ENCODE data around the gene DNAJB12.
"Not testable (repeated sequence)": the region's sequence is repeated elsewhere in the genome, so short reads cannot be mapped to it uniquely, and the experiment has no call there.

The DNAJB12 gene

DNA sequence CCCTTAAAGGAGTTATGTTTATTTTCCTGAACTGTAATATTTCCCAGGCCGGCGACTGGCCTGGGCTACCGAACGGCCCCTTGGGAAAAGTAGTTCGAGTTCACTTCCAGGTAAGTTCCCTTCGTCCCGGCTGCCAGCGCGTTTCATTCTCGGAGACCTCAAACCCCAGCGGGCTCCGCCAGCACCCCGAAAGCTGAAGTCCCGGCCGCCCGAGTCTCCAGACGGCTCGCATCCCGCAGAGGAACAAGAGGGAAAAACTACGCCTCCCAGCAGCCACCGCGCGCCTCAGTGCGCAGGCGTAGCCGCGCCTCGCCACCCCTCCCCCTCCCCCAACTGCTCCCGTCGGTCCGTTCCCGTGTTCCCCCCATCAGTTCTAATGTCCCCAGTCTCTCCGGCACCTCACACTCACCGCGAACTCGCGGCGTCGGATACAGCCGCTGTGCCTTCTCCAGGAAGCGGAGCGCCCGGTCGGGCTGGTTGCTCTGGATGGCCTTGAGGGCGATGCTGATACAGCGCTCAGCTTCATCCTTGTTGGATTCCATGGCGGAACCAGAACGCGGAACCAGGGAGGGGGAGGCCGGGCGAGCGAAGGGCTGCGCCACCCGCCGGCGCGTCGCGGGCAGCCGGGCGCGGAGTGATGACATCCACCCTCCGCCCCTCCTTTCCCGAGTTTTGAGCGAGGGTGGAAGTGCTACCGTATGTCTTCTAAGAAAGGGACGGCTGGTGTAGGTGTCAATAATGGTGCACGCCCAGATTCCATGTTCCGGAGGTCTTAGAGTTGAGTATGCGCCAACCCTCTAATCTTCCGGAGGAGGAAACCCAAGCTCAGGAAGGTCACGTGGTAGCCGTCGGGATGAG, at the start of gene DNAJB12:
TSS of gene DNAJB12 (minus strand) at position 564 of the 858 bp plus-strand sequence. CDS start at position 542, 22 bp downstream.
- peak; percentile 91 for DNase-seq

DNA sequence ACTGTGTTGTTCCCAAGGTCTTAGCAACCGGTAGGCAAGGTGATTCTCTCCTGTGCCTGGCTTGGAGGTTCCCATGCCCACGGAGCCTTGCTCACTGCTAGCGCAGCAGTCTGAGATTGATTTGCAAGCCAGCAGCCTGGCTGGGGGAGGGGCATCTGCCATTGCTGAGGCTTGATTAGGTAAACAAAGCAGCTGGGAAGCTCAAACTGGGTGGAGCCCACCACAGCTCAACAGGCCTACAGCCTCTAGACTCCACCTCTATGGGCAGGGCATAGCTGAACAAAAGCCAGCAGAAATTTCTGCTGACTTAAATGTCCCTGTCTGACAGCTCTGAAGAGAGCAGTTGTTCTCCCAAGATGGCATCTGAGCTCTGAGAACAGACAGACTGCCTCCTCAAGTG, 40.9 kb upstream of the DNAJB12 start:
- DNase-seq = not testable (repeated sequence)

DNA sequence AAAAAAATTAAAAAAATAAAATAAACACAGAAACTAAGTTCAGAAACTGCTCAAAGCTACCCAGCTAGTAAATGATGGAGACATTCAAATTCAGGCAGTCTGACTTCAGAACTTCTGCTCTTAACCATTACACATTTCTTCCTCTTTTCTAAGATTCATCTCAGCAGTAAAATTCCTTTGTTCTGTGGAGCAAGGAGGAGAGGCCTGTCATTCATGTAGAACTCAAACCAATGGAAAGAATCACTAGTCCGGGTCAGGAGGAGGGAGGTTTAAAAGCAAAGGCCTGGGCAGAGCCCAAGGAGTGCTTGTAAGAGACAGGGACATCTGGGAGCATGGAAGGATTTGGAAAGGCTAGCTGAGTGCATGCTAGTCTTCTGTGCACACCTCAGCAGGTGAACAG, 37.9 kb upstream of the DNAJB12 start:
- no peak for DNase-seq

DNA sequence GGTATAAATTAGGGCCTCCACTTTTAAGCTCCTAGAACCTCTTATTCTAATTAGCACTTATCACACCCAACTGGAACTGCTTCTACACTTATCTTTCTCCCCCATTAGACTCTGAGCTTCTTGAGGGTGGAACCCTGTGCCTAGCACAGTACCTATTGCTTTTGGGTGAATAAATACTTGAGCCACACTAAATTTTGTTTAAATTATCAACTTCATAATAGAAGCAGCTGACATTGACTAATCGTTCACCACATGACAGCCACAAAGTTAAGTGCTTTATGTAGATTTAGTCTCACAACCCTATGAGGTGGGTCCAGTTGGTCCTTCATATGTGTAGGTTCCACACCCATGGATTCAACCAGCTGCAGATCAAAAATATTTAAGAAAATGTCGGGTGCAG, 36.0 kb upstream of the DNAJB12 start:
- DNase-seq = no peak

DNA sequence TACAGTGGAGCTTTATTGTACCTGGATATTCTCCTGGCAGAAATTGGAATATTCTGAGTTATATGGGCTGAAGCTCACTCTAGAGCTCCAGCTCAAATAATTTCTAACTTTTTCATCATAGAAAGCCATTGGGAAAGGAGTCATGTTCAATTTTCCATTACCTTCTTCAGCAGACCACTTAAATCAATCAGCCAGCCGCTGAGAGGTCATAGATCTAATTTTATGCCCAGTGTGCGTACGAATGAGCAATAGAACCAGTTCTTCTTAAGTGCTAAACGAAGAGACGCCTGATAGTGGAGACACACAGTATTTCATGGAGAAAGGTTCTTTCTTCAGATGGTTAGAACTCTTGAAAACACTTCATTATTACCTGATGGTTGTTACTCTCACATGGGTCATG, 35.0 kb upstream of the DNAJB12 start:
- no peak for DNase-seq

DNA sequence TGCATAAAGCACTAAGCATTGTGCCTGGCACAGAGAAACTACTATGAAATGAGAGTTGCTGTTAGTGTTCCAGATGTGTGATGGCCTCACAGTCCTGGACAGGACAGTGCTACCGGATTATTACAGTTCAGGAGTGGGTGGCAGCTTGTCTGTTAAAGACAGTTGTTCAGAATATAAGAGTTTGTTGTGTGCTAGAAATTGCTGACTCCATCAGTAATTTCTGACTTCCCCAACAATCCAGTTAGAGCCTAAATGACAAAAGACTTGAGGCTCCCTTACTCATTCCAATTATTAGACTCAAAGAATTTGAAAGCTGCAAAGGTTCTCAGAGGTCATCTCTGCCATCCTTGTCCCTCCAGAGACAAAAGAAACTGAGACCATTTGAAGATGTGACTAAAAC, 34.3 kb upstream of the DNAJB12 start:
- no peak for DNase-seq

DNA sequence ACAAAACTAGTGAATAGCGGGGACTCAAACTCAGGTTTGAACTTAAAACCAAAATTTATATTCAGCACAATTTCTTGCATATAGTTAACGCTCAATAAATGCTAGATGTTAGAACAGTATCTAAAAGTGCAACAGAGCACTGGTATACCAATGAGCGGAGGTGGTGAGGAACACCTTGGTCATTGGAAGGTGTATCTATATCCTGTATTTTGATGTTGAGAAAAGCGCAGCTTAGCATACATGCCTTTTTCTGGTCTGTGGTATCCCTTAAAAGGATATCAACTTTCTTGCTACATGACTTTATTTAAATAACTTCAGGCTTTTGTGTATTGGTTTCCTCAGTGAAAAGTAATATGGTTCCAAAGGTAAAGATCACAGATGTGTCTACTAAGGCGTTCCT, 33.3 kb upstream of the DNAJB12 start:
- no peak for DNase-seq

DNA sequence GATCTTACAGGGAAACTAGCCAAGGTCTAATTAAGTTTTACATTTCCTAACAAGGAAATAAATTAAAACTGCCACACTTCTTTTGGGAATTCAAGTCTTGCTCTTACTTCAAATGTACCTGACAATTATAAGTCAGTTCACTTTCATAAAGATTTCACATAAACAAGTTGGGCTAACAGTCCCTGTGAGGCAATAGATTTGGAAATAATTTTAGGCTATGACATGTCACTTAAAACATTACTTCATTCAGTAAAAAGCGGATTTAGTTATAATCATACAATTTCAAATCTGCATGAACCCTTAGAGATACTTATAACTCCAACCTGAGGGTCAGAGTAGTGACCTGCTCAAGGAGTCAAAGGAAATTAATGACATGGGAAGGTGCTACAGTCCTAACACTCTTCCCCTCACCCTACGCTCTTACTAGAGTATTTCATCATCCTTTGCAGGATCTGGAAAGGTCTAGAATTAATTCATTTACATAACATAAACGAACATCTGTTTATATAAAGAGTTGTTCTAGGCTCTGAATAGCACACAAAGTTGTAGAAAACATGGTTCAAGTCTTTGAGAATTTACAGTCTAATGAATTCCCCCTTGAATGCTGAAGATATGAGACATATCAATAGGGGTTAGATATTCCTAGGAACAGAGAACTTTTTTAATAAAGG, 32.3 kb upstream of the DNAJB12 start:
- DNase-seq = no peak

DNA sequence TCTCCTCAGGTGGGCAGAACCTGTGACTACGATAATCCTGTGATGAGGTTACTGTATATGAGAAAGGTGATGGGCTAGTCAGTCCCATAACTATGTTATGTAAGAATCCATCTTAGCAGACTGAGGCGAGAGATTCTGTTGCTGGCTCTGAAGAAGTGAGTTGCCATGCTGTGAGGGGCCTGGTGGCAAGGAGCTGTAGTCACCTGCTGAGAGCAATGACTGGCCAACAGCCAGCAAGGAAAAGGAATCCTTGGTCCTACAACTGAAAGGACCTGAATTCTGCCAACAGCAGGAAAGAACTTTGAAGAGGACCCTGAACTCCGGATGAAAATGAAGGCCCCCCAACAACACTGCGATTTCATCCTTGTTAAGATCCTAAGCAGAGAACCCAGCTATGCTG, 31.0 kb upstream of the DNAJB12 start:
- no peak for DNase-seq

DNA sequence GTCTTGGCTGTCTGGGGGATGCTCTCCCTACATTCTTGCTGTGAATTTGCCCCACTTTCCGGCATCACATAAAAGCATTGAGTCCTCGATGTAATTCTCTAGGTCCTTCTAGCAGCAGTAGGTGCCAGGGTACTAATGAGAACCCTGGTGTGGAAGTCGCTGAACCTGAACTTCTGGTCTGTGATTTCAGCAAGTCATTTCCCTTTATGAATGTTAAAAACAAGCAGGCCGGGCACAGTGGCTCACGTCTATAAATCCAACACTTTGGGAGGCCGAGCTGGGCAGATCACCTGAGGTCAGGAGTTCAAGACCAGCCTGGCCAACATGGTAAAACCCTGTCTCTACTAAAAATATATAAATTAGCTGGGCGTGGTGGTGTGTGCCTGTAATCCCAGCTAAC, 30.3 kb upstream of the DNAJB12 start:
- not testable (repeated sequence) for DNase-seq

DNA sequence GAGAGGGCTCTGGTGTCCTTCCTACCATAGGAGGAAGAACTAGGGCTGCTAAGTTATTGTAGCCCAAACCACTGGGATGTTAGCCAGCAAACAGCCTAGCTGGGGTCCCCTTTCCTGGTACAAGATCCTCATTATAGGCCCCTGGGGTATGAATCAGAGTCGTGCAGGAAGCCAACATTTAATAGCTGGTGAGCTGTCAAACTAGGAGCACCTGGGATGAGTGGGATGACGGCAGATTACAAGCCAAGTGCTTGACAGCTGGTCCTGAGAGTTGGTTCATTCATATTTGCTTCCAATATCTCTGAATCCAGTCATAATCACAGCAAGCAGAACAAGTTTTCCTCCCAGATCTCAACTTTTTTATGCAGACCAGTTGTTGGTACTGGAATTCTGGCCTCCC, 25.1 kb upstream of the DNAJB12 start:
- no peak for DNase-seq

DNA sequence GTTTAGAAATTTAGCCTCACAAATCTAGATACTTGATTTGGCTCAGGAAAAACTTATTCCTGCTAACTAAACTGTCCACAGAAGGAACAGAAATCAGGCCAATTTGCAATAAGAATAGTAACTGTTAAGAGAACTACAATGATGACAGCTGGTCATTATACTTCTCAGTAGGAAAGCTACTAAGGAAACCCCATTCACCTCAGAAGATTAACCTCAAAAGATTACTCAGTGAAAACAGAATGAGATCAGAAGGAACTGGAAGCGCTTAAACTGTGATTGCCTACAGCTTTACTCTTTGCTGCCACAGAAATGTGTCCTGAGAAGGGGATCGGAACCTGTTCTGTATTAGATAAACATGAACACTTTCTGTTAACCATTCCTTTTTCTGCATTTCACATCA, 24.3 kb upstream of the DNAJB12 start:
- no peak for DNase-seq

DNA sequence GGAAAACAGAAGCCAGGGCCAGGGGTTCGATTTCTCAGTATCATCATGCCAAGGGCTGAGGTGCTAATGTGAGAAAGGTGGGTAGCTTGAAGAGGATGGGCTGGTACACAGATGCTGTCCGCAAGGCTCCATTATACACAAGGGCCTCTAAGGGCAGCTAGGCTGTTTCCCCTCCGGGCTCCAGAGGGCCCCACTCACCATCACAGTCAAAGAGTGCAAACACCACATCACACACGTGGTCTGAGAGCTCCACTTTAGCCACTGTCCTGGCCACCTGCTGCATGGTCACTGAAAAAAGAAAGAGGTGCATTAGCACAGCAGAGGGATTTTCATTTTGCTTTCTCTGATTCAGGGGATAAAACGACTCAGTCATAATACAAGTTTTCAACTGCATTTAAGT, 20.9 kb upstream of the DNAJB12 start:
- DNase-seq = no peak

DNA sequence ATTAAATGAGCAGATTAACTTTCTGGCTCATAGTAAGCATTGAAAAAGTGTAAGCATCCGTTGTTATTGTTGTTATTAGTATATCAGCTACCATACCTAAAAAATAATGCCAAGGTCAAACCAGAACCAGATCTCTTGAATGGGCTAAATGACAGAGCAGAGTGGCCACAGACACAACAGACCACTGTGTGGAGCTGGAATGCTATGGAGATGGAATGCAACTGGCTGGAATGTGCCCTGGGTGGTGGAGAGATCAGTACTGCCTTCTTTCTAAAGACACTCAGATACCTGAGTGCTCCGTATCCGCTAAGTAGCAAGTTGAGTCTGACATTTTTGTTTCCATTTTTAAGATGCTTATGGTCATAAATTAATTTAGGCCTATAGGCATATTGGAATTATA, 20.5 kb upstream of the DNAJB12 start:
- no peak for DNase-seq

DNA sequence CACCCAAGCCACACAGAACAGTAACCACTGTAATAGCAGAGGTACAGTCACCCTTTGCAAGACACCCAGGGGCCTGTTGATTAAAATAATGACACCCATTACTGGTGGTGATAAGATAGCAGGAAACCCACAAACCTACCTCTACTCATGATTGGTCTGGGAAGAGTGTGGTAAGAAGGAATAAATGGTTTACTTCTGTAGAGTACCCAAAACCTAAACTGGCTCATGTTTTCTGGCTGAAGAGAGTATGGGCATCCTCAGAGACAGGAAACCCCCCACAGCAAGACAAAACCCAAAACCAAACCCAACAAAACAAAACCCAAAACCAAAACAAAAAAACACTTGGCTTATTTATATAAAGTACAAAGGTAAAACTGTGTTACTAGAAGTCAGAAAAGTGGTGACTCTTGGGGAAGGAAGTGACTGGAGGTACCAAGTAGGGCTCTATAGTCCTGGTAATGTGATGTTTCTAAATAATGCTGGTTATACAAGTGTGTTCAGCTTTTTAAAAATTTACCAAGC, 15.5 kb upstream of the DNAJB12 start:
- no peak for DNase-seq

DNA sequence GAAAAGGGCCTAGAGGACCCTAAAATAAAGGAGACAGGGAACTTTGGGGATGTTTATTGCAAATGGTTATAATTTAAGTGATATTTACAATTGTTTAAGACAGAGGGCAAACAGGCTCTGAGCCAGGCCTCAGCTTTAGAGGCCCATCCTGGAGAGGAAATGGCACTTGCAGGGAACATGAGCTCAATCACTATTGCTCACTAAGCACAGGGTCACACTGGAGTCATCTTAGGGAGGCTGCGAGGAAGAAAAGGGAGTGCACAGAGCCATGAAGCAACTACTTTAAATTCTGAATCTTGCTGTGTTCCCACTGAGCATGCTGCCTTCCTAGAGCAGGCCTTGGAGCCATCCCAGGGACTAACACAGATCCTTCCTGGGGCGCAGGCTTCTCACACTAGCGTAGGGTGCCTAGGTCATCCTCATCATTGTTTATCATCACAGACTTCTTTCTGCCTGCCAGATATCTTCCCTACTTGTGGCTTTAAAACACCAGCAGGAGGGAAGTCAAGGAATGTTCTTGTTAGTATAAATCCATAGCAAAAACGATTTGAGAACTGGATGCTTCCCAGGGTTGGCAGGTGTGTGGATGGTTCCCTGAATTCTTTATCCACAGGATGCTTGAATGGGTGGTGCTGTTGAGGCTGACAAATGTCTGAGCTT, 12.7 kb upstream of the DNAJB12 start:
- no peak for DNase-seq

DNA sequence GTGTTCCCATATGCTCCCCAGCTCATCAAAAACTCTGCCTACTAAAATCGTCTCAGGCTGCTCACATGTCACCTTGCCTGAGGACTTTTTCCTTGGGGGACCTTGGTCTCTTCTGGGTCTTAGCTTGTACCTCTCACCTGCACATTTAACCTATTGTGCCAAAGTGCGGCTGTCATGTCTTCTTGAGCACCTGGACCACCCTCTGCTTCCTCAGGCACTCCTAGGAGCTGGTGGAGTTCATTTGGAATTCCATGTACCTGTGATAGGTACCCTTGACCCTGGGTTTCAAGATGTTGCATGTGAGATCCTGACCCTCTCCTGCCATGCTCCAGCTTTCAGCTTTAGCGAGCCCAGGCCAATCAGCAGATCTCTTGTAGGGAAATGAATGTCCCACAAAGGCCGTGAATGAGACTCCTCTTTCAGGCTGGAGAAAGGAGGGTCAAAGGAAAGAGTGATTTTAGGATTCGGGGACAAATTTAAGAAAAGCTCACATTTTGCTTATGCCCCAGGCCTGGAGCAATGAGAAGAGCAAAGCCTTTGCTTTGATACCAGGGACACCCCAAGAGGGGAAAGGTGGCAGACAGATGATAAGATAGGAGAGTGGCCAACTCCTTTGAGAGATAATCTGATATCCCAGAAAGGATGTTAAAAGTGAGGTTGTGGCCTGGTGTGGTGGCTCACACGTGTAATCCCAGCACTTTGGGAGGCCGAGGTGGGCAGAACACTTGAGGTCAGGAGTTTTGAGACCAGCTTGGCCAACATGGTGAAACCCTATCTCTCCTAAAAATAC, 10.6 kb upstream of the DNAJB12 start:
- DNase-seq = no peak

DNA sequence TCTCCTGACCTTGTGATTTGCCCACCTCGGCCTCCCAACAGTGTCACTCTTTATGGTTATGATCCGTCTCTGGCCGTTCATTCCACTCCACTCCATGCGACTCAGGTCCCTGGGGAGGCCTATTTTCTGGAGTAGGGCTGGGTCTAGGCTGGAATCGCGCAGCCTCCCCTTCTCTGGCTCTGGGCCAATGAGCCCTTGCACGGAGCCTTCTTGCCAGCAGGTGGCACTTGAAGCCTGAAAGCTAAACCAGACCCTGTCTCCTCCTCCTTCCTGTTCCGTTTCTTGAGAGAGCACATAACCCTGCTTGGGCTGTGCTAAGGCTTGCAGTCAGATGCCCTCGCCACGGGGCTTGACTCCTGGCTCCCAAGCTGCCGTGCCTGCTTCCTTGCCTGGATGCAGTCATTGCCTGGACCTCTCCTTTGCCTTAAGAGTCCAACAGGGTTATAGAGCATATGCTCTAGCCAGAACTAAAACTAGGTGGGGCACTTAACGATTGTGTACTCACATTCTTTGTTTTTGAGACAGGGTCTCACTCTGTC, 9.6 kb upstream of the DNAJB12 start:
- peak; percentile 86 for DNase-seq

DNA sequence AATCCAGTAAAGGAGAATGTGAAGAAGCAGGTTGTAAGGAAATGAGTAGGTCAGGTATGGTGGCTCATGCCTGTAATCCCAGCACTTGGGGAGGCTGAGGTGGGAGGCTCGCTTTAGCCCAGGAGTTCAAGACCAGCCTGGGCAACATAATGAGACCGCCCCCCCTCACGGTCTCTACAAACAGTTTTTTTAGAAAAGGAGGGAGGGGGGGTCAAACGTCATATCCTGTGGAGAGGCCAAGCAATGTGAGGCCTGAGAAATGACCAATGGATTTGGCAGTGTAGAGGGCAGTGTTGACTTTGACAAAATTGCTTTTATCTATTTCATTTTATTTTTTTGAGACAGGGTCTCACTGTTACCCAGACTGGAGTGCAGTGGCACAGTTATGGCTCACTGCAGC, 2.3 kb upstream of the DNAJB12 start:
- DNase-seq = no peak

DNA sequence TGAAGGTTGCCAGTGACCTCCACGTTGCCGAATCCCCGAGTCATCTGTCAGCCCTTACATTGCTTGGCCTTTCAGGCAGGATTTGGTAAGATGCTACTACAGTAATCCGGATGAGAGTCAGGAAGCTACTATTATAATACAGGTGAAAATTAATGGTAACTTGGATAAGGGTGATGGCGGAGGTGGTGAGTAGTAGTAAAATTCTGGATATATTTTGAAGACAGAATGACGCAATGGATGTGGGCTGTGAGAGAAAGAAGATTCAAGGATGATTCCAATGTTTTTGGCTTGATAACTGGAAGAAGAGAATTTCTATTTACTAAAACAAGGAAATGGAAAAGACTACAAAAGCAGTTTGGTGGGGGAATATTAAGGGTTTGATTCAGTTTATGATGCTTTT, 1.4 kb upstream of the DNAJB12 start:
- DNase-seq = no peak

DNA sequence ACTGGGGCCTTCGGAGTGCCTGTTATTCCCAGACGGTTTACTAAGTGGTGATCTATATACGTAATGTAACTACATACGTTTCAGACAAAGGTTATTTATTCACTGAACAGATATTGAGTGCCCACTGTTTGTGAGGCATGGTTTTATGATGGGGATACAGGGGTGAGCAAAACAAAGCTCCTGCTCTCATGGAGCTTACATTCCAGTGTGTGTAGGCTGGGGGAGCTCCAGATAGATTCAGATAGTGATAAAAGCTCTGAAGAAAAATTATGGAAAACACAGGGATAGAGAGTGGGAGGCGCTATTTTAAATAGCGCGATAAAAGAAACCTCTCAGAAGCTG, 466 bp upstream of the DNAJB12 start:
- DNase-seq = no peak

DNA sequence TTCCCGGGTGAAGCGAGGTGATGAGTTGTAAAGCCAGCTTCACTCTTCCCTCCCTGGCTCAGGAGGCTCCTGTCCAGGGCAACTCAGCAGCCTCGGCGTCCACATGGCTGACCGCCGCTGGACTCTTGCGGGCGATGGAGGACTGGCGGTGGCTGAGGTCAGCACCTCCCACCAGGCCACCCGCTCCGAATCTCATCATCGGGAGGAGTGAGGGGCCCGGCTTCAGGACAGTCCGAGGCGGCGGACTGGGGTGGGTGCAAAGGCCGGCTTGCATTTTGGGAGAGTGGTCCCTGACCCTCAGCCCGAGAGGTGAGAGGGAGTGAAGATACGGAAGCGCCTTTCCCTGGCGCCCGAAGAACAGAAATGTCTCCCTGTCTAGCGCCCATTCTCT, 759 bp downstream of the DNAJB12 start:
- no peak for DNase-seq
